Endothelial cell (in vitro differentiated cells): ENCODE data around the gene RIMS1. TPM values are rescaled to one million over a fixed set of nuclear protein-coding genes. Genes with fewer than 3 reads are reported as not detected.

Source experiments
- DNase-seq: peaks from one replicate; pipeline ENCODE4 v3.0.0; 2021; ENCODE audit warnings: low spot score
- H3K27ac Mint-ChIP-seq: one replicate; pipeline ENCODE4 v1.8.0; 2021; ENCODE audit warnings: mixed read lengths, inconsistent platforms; ENCODE audit not compliant: unreplicated experiment
- H3K27me3 Mint-ChIP-seq: one replicate; pipeline ENCODE4 v1.8.0; 2021; ENCODE audit warnings: mild to moderate bottlenecking, moderate library complexity, mixed read lengths, inconsistent platforms; ENCODE audit not compliant: unreplicated experiment
- H3K36me3 Mint-ChIP-seq: one replicate; pipeline ENCODE4 v1.8.0; 2021; ENCODE audit warnings: mild to moderate bottlenecking, low read depth, mixed read lengths, inconsistent platforms; ENCODE audit not compliant: unreplicated experiment
- H3K4me1 Mint-ChIP-seq: one replicate; pipeline ENCODE4 v1.8.0; 2021; ENCODE audit warnings: mild to moderate bottlenecking, mixed read lengths, inconsistent platforms; ENCODE audit not compliant: unreplicated experiment
- H3K4me3 Mint-ChIP-seq: one replicate; pipeline ENCODE4 v1.8.0; 2021; ENCODE audit warnings: mild to moderate bottlenecking, mixed read lengths, inconsistent platforms; ENCODE audit not compliant: unreplicated experiment
- H3K9me3 Mint-ChIP-seq: one replicate; pipeline ENCODE4 v1.8.0; 2021; ENCODE audit warnings: mixed read lengths, inconsistent platforms; ENCODE audit not compliant: unreplicated experiment
- CTCF ChIP-seq: fragments of 200-600 bp; sonication (generic); IDR thresholded peaks from one replicate; pipeline ENCODE4 v1.5.0; 2021; ENCODE audit warnings: antibody characterized with exemption; ENCODE audit not compliant: unreplicated experiment
- total RNA-seq: library from RNA; stranded (reverse); fragmentation: NEBNext Ultra II Directional; extraction: Animal tissue kit (Norgen Biotek cat#: 25700); gene quantifications from one replicate; pipeline ENCODE4 v1.2.1, GENCODE V29; 2021; ENCODE audit not compliant: unreplicated experiment

Gene RIMS1
- total RNA-seq, 1 donor from 2014 or later, result 1.8 TPM

- H3K4me1 Mint-ChIP-seq, result peaks cover 2% of the 10 kb centered on the region
- H3K4me3 Mint-ChIP-seq, result no peak overlapping the region
- H3K27me3 Mint-ChIP-seq, result peaks cover 2% of the 10 kb centered on the region
- H3K27ac Mint-ChIP-seq, result no peak overlapping the region
- H3K9me3 Mint-ChIP-seq, result no peaks in the 10 kb centered on the region
- no peaks in the 10 kb centered on the region for H3K36me3 Mint-ChIP-seq
- no peak for TF ChIP-seq CTCF
- DNase-seq, result no peak
Measured at GRCh38 chr6:72238021-72238420, 351.7 kb downstream of the RIMS1 start.

- Mint-ChIP-seq H3K27me3 (peaks cover 2% of the 10 kb centered on the region), H3K27ac (no peak overlapping the region), H3K9me3 (no peaks in the 10 kb centered on the region), H3K4me3 (no peak overlapping the region), H3K36me3 (no peaks in the 10 kb centered on the region), H3K4me1 (peaks cover 2% of the 10 kb centered on the region)
- no peak for DNase-seq
- no peak for TF ChIP-seq CTCF
Measured at GRCh38 chr6:72238900-72239299, 352.6 kb downstream of the RIMS1 start.

- H3K4me1 Mint-ChIP-seq, result no peaks in the 10 kb centered on the region
- no peak for DNase-seq
- H3K27me3 Mint-ChIP-seq, result no peaks in the 10 kb centered on the region
- H3K9me3 Mint-ChIP-seq, result no peaks in the 10 kb centered on the region
- no peaks in the 10 kb centered on the region for H3K36me3 Mint-ChIP-seq
- H3K27ac Mint-ChIP-seq, result no peak overlapping the region
- TF ChIP-seq CTCF, result no peak
- no peak overlapping the region for H3K4me3 Mint-ChIP-seq
Measured at GRCh38 chr6:72245565-72245964, 359.2 kb downstream of the RIMS1 start.

- Mint-ChIP-seq H3K36me3 (no peaks in the 10 kb centered on the region), H3K4me1 (no peaks in the 10 kb centered on the region), H3K9me3 (no peaks in the 10 kb centered on the region), H3K4me3 (no peak overlapping the region), H3K27me3 (no peaks in the 10 kb centered on the region), H3K27ac (no peak overlapping the region)
- TF ChIP-seq CTCF, result no peak
- no peak for DNase-seq
Measured at GRCh38 chr6:72246926-72247325, 360.6 kb downstream of the RIMS1 start.

GRCh38 chr6:72248621-72249020, 362.3 kb downstream of the RIMS1 start:
- Mint-ChIP-seq H3K4me3 (no peak overlapping the region), H3K9me3 (no peaks in the 10 kb centered on the region), H3K27me3 (no peaks in the 10 kb centered on the region), H3K4me1 (no peaks in the 10 kb centered on the region), H3K27ac (no peak overlapping the region), H3K36me3 (no peaks in the 10 kb centered on the region)
- DNase-seq, result no peak
- no peak for TF ChIP-seq CTCF
